Panc1 (cell line): ENCODE results near the gene C19orf25.
"Not testable (repeated sequence)": the region's sequence is repeated elsewhere in the genome, so short reads cannot be mapped to it uniquely, and the experiment has no call there.

Experiments used
- SIN3A ChIP-seq: IDR thresholded peaks from 2 replicates; pipeline ENCODE4 v1.6.1; 2012; ENCODE audit warnings: low read depth, mild to moderate bottlenecking, low read length, moderate library complexity, borderline replicate concordance; ENCODE audit not compliant: insufficient read depth
- TF ChIP-seq, protein P1 (sequence below): fragments of 450-650 bp; IDR thresholded peaks from 2 replicates; pipeline ENCODE4 v1.5.1; 2017; ENCODE audit warnings: mild to moderate bottlenecking

DNA sequence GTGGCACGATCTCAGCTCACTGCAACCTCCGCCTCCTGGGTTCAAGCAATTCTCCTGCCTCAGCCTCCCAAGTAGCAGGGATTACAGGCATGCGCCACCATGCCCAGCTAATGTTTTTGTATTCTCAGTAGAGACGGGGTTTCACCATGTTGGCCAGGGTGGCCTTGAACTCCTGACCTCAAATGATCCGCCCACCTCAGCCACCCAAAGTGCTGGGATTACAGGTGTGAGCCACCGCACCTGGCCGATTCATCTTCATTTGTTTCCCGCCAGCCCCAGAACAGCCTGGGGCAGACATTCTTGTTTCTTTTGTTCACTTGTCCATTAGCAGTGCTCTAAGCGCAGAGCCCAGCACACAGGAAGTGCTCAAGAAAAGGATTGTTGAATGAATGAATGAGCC is 2.0 kb downstream of the C19orf25 start:
- TF ChIP-seq, protein P1, sequence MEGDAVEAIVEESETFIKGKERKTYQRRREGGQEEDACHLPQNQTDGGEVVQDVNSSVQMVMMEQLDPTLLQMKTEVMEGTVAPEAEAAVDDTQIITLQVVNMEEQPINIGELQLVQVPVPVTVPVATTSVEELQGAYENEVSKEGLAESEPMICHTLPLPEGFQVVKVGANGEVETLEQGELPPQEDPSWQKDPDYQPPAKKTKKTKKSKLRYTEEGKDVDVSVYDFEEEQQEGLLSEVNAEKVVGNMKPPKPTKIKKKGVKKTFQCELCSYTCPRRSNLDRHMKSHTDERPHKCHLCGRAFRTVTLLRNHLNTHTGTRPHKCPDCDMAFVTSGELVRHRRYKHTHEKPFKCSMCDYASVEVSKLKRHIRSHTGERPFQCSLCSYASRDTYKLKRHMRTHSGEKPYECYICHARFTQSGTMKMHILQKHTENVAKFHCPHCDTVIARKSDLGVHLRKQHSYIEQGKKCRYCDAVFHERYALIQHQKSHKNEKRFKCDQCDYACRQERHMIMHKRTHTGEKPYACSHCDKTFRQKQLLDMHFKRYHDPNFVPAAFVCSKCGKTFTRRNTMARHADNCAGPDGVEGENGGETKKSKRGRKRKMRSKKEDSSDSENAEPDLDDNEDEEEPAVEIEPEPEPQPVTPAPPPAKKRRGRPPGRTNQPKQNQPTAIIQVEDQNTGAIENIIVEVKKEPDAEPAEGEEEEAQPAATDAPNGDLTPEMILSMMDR: not testable (repeated sequence)
- not testable (repeated sequence) for TF ChIP-seq SIN3A
